Activated CD4-positive, alpha-beta T cell treated with anti-CD3 and anti-CD28 coated beads, Interleukin-2, amount 50 U/mL, for 1 hour (primary cell): Measurements from ENCODE around the gene B4GALT6.

Experiments
- DNase-seq: peaks from one replicate; pipeline ENCODE4 v3.0.0-alpha.2; 2020

The B4GALT6 gene

GRCh38 chr18:31590570-31590969 is 93.8 kb downstream of the B4GALT6 start:
- no peak for DNase-seq

DNA sequence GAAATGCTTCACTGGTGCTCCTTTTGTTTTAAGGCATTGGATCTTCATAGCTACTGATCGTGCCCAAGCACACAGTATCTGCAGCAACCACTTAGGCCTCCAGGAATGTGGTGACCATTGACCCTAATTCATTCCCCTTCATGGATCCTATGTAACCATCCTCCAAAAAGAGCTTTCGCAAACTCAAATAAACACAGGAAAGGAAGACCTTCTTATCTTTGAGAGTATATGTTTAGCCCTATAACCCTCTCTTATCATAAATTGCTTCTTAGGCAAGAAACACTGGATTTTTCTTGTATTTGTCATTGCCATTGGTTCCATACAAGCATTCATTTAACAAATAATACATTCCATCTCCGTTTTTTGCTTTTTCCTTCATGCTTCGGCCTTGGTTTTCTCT is 96.9 kb downstream of the B4GALT6 start:
- DNase-seq, result no peak

DNA sequence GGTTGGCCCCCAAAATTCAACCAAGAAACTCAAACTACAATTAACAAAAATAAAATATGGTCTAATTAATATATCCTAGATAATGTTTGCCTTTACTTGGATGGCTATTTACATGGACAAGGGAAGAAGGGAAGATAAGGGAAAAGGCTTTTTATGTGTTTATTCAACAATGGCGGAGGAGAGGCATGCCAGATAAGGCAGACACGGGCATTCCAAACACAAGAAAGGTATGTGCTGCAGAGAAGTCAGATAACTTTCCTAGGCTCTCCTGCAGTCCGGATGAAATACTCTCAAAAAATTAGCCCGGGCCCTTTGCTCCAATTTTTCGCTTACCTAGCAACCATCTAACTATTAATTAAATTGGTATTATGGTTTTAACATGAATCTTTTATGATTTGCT is 97.8 kb downstream of the B4GALT6 start:
- DNase-seq, result no peak

- DNase-seq, result no peak
Observed at GRCh38 chr18:31585991-31586390, 98.4 kb downstream of the B4GALT6 start.

- no peak for DNase-seq
Observed at GRCh38 chr18:31583185-31583854, 101.1 kb downstream of the B4GALT6 start.

GRCh38 chr18:31581498-31582197 is 102.7 kb downstream of the B4GALT6 start:
- no peak for DNase-seq

DNA sequence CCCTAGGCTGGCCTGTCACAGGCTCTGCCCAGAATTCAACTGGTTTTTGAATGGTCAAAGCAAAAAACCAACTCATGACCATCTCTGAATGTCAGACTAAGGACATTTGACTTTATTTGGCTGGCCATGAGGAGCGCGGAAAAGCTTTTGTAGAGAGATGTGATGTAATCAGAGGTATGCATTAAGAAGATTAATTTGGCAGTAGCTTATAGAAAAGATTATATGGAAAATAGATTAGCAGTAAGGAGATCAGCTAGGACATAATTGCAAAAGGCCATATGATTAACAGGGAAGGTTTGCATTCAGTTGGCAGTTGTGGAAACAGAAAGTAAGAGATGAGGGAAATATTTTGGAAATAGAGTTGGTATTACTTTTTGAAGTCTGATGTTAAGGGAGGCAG is 105.0 kb downstream of the B4GALT6 start:
- no peak for DNase-seq

DNA sequence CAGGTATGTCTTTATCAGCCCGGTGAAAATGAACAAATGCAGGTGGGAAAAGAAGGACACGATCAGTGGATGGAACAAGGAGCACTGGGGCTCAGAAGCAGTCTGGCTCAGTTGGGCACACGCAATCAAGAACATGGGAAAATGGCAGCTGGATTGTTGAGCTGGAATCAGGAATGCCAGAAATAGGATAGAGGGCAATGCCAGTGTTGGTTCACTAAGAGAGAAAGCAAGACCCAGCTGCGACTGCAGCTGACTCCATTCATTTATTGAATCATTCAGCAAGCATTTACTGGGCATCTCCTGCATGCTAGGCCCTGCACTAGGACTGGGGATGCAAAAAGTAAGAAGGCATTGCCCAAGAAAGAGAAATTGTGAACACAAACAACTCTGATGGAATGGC is 106.3 kb downstream of the B4GALT6 start:
- no peak for DNase-seq

GRCh38 chr18:31577195-31577594 is 107.2 kb downstream of the B4GALT6 start:
- no peak for DNase-seq

GRCh38 chr18:31576670-31577069 is 107.7 kb downstream of the B4GALT6 start:
- no peak for DNase-seq

GRCh38 chr18:31575515-31576257 is 108.7 kb downstream of the B4GALT6 start:
- no peak for DNase-seq

GRCh38 chr18:31574359-31574758 is 110.0 kb downstream of the B4GALT6 start:
- no peak for DNase-seq
